ENCODE measurements around the gene SLC7A14. TPM values are rescaled to one million over a fixed set of nuclear protein-coding genes. Genes with fewer than 3 reads are reported as not detected.

The SLC7A14 gene
- total and polyA plus RNA-seq, 2 donors (not counting 3 experiments of a cell fraction or from before 2014, with no cell fraction given): 0.07 to 0.57 TPM

DNA sequence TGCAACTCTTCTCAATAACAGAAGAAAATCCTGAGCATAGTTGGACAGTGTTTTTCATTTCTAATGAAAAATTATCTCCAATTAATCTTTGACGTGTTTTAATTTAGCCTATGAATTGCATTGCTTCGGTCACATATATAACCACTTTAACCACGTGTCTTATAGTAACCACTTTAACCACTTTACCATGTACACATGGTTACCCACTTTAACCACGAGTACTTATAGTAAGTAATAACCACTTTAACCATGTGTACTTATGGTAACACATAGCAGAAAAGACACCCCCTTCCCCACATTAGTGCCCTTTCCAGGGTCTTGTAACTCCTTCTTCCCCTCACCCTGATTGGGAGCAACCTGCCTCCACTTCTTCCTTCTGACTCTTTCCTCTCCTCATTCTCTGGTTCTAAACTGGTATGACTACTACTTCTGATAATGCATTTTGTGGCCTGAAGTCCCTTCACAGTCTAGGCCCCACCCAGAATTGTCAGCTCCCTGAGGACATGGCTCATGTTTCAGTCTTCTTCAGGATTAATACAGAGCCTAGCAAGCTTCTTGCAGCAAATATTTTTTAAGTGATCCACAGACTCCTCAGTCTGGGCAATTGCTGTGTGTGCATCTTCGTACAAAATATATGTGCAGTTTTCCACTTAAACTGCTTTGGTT is 25.0 kb downstream of the SLC7A14 start:
- Histone ChIP-seq H3K36me3 (ENCODE audit: control insufficient read depth in 2 of 2, extremely low read depth in 1 of 2, insufficient read depth in 2 of 2, low read length in 2 of 2) (no peaks in the 10 kb centered on the region), H3K79me2 (ENCODE audit: control insufficient read depth, insufficient read depth, low read length) (no peaks in the 10 kb centered on the region), H3K27me3 (ENCODE audit: control insufficient read depth in 2 of 2, insufficient read depth in 2 of 2, low read length in 2 of 2) (no peaks in the 10 kb centered on the region), H3K9ac (replicated peaks; ENCODE audit: extremely low read depth, insufficient read depth, low read length) (no peak overlapping the region), H3K27ac (ENCODE audit: insufficient read depth, low read depth, low read length) (no peak overlapping the region), H3K4me2 (ENCODE audit: insufficient read depth, low read length) (no peak overlapping the region), H4K20me1 (replicated peaks; ENCODE audit: control insufficient read depth, extremely low read depth, insufficient read depth, low read length) (no peaks in the 10 kb centered on the region), H3K4me1 (ENCODE audit: control insufficient read depth, extremely low read depth, insufficient read depth, low read length) (peaks cover 12% of the 10 kb centered on the region), H3K9me3 (replicated peaks; ENCODE audit: control insufficient read depth, insufficient read depth, low read length) (no peaks in the 10 kb centered on the region), H3K9me1 (replicated peaks; ENCODE audit: control insufficient read depth, extremely low read depth, insufficient read depth, low read length) (no peaks in the 10 kb centered on the region), H3K4me3 (replicated peaks in 1 of 3; ENCODE audit: insufficient read depth in 1 of 3, low read depth in 1 of 3, low read length in 3 of 3) (no peak overlapping the region), H2AFZ (ENCODE audit: low read depth, low read length) (no peak overlapping the region)
- TF ChIP-seq EZH2 (IDR thresholded peaks at IDR 0.05; ENCODE audit: borderline replicate concordance, low read depth, low read length, severe bottlenecking) (no peak), JUN (IDR thresholded peaks at IDR 0.05; ENCODE audit: borderline replicate concordance, insufficient read depth, insufficient read length, low read depth) (no peak), MYC (IDR thresholded peaks at IDR 0.05; ENCODE audit: low read depth, low read length) (no peak), POLR2A (IDR thresholded peaks at IDR 0.05; ENCODE audit: low read depth, low read length) (no peak), GATA2 (IDR thresholded peaks at IDR 0.05; ENCODE audit: insufficient read depth, insufficient read length, low read depth, low read length) (no peak), POLR2AphosphoS5 (IDR thresholded peaks at IDR 0.05; ENCODE audit: insufficient read depth, low read depth, low read length) (no peak), FOS (IDR thresholded peaks at IDR 0.05; ENCODE audit: borderline replicate concordance, insufficient read depth, low read length) (no peak)
- TF ChIP-seq, protein P1, sequence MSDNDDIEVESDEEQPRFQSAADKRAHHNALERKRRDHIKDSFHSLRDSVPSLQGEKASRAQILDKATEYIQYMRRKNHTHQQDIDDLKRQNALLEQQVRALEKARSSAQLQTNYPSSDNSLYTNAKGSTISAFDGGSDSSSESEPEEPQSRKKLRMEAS (IDR thresholded peaks at IDR 0.05; ENCODE audit: insufficient read depth, insufficient read length): no peak
- TF ChIP-seq, protein P2, sequence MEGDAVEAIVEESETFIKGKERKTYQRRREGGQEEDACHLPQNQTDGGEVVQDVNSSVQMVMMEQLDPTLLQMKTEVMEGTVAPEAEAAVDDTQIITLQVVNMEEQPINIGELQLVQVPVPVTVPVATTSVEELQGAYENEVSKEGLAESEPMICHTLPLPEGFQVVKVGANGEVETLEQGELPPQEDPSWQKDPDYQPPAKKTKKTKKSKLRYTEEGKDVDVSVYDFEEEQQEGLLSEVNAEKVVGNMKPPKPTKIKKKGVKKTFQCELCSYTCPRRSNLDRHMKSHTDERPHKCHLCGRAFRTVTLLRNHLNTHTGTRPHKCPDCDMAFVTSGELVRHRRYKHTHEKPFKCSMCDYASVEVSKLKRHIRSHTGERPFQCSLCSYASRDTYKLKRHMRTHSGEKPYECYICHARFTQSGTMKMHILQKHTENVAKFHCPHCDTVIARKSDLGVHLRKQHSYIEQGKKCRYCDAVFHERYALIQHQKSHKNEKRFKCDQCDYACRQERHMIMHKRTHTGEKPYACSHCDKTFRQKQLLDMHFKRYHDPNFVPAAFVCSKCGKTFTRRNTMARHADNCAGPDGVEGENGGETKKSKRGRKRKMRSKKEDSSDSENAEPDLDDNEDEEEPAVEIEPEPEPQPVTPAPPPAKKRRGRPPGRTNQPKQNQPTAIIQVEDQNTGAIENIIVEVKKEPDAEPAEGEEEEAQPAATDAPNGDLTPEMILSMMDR (IDR thresholded peaks at IDR 0.05; ENCODE audit: extremely low read depth in 1 of 2, insufficient read depth in 1 of 2, low read depth in 1 of 2, low read length in 2 of 2): no peak
- no TSS peak for BruUV-seq (replicated peaks)
- dilution Hi-C loops (cut with MboI; ENCODE audit: extremely low pct_ligation_motif_present, low sequenced_read_pairs) (no loop called here), intact Hi-C loops (cut with micrococcal nuclease) (loop anchor here (5.0 kb wide), 1 partner anchor 251 kb away; no protein-coding TSS in a partner anchor)
- ChIA-PET CTCF (interaction anchor here (1.6 kb wide), 1 partner anchor 250 kb away, joined by 7 read pairs; no protein-coding TSS in a partner anchor), POLR2A (no interaction called here)
- no peak for FAIRE-seq
- no peak for DNase-seq (ENCODE audit: low read depth, low spot score)
